Left renal pelvis (tissue), 4 donors: ENCODE measurements around the gene SYK. TPM values are rescaled to one million over a fixed set of nuclear protein-coding genes. Genes with fewer than 3 reads are reported as not detected.
"Not testable (repeated sequence)": the region's sequence is repeated elsewhere in the genome, so short reads cannot be mapped to it uniquely, and the experiment has no call there.

Experiments used
- DNase-seq, 4 donors: peaks; one replicate each; pipeline ENCODE4 v3.0.0-alpha.2; 2013; ENCODE audit warnings: low read depth in 4 of 4, low spot score in 3 of 4
- polyA plus RNA-seq, 4 donors: library from polyadenylated mRNA; unstranded; fragments of 120-200 nt; gene quantifications; one replicate each; pipeline ENCODE4 v1.2.1, GENCODE V29; 2013; ENCODE audit not compliant: insufficient read length in 4 of 4

SYK gene
- polyA plus RNA-seq: 10 to 100 TPM in 3 of 4 donors, 1 to 10 TPM in 1; 9.1 to 29.5 (median 28.5) TPM

DNA sequence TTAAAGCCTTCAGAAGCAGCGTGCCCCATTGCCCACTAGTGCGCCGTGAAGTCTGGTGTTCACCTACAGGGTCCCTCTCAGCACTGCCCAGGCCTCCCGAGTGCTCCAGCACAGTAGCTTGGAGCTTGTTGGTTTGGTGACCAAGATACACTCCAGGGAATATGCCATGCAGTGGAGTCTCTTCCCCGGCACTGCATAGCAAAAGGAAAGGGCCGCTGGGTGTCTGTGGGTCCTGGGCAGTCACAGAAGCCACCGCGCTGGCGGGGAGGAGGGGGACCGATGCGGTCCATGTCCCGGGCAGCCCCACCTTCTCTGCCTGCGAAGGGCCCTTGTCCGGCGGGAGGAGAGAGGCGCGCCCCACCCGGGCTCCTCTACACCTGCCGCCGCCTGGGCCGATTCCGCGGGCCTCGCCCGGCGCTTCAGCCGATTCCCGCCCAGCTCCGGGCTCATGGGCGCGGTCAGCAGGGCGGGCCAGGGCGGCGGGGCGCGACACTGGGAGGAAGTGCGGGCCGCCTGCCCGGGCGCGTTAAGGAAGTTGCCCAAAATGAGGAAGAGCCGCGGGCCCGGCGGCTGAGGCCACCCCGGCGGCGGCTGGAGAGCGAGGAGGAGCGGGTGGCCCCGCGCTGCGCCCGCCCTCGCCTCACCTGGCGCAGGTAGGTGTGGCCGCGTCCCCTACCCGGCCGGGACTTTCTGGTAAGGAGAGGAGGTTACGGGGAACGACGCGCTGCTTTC lies at the start of gene SYK:
SYK (plus strand) TSS at position 579 of the 732 bp plus-strand sequence. CDS start 42,080 bp downstream, outside the sequence.
- DNase-seq: no peak

DNA sequence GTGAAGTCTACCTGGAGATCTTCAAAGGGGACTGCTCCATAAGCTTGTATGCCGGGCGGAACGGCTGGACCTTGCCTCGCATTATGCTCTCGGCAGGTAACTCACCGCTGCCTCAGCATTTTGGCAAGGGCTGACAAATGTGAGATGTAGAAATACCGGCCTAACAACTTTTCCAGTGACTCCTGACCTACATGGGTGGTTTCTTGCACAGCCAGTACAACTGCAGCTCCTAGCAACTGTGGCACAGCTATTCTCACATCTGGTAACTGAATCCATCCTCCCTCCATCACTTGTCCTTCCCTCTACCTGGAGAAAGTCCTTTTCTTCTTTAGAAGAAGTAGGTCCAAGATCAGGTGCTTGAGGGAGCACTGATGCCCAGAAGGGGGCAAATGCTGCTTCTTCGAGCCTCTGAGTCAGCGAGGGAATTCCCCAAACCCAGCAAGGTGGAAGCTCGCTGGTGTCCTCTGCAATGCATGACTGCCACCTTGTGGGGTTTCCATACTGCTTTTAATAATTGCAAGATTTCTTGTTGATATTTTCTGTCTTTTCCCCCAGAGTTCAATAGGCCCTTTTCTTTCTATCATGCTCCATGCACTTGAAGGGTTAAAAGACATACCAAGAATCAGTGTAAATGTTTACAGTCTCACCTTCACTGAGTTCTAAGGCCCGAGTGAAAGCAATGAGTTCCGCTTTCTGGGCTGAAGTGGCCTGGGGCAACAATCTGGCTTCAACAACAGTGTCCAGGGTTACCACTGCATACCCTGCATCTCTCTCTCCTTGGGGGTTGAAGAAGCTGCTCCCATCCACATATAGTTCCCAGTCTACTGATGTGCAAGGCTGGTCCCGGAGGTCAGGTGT lies 45.9 kb upstream of the SYK start:
- peak in 2 of 4 donors; percentile 15 to 26 for DNase-seq

DNA sequence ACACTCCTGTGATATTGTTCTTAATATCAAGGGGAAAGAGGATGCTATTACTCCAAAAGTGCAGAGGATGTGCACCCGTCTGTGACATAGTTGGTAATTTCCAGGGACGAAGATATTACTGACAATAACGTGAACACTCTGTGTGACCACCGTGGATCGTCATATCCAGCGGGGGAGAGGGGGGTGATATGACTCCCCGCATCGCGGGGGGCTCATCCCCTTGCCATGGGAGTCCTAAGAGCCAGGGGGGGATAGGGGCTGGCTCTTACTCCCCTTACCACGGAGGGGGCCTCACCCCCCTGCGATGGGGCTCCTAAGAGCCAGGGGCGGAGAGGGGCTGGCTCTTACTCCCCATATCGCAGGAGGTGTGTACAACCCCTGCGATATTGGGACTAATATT lies 41.0 kb upstream of the SYK start:
- DNase-seq: not testable (repeated sequence)

DNA sequence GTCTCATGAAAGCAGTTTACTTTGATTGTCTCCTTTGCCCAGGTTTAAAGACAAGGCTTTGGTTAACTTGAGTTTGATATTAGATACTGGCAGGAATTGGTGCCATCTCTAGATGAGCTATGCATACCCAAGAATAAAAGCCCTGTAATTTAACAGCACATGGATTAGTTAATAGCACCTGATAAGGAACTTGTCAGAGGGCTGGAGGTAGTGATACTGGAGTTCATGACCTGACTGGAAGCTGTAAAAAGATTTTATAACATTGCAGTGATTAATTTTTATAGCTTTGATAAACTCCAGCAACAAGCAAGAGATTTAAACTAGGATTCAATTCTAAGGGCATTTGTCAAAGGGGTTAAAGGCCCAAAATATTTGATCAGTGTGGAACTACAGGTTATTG lies 34.9 kb upstream of the SYK start:
- DNase-seq: no peak

DNA sequence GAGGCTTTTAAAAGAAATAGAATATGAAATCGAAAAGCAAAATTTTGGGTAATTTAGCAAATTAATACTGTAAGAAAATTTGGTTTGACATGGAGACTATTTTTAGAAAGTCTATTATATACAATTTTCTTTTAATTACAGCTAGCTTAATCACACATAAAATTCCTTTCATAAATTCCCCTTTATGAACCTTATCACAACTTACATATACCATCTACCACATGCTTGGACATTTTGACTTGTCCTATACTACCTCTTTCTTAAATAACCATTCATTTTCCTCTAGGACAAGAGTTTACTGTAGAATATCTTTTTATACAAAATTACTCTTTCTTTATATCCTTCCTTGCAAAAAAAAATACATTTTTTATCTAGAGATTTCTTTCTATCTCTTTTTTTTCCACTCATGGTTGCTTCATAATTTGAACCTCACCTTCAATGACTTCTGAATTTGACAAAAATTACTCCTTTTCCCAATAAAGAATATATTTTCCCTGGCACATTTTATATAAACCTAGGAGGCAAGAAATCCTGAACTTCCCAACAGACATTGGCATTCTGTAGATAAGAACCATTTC lies 34.0 kb upstream of the SYK start:
- no peak for DNase-seq

DNA sequence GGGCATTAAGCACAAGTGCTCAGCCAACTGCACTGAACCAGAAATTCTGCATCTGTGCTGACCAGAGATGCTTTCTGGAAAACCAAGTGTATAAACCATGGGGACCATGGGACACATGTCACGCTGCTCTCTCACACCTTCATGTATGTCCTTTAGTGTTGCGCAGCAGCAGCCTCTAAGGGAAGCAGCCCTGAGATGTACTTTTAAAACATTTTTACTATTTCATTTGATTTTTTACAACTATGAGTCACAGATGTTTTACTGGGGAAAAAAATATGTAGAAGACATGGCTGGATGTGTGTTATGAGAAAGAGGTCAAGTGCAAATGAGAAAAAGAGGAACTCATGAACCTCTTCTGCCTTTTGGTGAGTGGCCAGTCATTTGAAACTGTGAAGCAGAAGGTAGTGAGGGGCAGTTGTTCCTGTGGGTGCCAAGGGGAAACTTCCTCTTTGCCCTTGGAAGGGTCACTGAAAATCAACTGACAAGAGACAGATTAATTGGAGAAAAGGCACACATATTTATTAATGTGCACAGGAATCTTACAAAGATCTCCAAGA lies 31.4 kb upstream of the SYK start:
- no peak for DNase-seq

DNA sequence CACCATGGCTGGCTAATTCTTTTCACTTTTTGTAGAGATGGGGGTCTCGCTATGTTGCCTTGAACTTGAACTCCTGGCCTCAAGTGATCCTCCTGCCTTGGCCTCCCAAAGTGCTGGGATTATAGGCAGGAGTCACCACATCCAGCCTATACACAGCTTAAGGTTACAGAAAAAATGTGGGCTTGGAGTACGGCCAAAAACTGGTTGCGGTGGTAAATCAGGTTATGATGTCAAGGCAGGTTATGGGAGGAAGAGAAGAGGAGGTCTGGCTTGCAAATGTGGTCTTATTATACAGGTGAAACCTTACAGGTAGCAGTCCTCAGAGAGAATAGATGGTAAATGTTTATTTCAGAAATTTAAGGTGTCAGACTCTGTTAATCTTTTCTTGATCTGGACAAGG lies 30.7 kb upstream of the SYK start:
- no peak for DNase-seq

DNA sequence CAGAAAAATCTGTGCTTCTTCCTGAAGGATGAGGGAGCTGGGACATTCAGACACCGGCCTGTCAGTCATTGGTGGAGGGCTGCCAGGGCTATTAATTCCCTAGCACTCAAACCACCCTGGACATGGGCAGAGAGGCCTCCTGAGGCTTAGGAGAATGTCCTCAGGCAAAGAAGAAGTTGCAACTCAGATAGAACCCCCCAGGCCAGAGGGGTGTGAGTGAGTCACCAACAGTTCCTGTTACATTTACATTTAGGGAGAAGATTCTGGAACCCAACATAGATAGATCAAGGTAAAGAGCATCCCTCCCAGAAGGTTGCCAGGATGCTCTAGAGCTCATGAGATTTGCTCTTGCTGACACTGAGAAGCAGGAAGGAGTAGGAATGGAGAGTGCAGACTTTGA lies 29.2 kb upstream of the SYK start:
- no peak for DNase-seq

DNA sequence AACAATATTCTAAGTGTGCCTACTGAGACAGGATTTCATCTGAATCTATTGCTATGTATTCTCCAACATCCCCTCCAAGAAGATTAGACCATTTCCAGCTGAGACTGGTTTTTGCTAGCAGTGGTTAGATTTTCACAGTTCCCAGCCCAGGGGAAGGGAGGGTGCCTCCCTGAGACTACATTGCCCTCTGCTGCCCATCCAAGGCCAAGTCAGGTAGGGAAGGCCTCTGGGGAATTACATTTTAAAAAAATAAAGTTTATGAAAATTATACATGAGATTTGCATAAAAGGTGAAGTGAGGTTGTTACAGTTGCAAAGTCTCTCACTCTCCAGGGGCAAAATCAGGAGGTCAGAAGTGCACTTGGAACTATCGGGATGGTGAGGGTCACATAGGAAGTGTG lies 28.0 kb upstream of the SYK start:
- no peak for DNase-seq

DNA sequence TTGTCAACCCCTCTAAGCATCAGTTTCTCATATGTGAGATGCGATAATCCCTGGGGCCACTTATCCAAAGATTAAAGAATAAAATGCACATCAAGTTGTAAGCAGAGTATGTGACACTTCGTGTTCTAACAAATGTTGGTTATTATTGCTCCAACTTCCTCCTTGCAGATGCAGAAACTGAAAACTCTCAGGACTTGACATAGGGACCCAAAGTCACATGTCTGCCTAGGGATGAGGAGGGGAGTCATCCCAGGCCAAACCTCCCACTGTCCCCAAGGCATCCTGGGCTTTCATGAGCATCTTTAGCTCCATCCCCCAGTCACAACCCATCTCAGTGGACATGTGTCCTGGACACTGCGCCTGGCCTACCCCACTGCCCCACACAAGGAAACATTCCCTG lies 27.5 kb upstream of the SYK start:
- DNase-seq: no peak

DNA sequence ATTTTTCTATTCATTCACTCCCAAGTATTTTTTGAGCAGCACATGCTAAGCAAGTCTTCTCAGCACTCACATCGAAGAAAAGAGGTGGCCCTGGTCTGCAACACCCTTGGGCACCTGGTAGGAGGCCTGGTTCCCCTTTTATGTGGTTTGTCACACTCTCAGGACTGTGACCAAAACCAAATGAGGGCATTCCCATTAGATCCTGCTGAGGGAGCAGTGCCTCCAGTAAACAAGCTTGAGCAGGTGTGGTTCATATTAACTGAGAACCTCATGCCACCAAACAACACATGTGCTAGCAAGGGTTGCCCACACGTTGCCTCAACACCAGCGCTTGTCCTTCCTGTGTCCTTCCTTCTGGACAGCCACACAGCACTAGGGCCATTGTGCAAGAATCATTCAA lies 26.9 kb upstream of the SYK start:
- no peak for DNase-seq

DNA sequence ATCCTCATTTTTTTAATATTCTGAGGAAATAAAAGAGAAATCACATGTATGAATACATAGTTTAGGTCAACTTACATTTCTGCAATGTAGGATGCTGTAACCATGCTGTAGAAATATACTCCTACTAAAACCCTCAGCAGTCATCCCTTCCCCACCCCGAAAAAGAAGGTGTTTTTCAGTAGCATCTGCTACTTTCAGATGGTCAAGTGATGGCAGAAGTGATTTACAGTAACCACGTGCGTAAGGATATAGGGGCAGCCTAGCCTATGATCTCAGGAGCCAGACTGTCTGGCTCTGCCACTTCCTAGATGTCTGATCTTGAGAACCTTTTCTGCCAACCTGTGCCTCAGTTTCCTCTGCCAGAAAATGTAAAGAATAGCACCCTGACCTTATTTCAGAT lies 26.0 kb upstream of the SYK start:
- DNase-seq: no peak

DNA sequence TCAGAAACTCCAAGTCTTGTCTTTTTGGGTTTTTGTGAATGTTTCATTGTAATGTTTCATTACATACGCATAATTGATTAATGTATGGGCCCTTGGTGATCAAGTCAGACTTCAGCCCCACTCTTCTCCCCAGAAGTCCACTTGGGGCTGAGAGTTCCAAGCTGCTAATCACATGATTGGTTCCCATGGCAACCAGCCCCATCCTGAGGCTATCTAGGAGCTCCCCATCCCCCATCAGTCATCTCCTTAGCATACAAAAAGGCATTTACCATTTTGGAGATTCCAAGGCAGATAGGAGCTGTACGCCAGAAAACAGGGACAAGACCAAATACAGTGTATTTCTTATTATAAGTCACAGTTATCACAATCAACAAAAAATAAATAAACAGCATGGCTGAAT lies 22.9 kb upstream of the SYK start:
- DNase-seq: no peak

DNA sequence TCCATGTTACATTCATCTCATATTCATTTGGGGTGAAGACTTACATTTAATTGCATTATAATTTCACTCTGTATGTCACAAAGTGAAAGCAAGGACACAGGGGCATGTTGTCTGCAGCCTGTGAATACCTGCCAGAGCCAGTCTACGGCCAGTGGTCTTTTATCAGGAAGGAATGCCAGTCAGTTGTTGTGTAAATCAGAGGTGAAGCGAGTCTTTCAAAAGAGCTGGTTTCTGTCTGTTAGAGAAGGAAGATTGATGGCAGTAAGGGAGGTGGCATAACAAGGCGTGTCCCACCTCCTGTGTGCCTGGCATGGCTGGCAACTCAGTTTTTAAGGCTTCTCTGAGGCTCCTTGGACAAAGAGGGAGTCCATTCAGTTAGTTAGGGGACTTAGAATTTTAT lies 18.1 kb upstream of the SYK start:
- DNase-seq: no peak

DNA sequence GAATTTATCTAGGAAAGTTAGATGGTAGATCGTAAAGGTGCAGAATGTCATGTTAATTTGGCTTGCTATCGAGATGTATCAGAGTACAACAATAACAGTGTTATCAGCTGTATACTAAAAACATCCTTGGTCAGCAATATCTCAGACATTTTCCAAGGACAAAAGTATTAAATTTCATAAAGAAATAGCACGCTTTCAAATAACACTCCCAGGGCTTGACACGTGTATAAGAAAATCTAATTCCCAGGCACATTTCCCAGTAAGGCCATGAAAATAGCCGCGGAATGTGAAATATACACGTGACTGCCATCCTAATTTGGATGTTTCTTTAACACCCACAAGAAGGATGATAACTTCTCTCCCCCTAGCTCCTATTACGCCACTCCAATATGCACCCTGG lies 17.7 kb upstream of the SYK start:
- no peak for DNase-seq

DNA sequence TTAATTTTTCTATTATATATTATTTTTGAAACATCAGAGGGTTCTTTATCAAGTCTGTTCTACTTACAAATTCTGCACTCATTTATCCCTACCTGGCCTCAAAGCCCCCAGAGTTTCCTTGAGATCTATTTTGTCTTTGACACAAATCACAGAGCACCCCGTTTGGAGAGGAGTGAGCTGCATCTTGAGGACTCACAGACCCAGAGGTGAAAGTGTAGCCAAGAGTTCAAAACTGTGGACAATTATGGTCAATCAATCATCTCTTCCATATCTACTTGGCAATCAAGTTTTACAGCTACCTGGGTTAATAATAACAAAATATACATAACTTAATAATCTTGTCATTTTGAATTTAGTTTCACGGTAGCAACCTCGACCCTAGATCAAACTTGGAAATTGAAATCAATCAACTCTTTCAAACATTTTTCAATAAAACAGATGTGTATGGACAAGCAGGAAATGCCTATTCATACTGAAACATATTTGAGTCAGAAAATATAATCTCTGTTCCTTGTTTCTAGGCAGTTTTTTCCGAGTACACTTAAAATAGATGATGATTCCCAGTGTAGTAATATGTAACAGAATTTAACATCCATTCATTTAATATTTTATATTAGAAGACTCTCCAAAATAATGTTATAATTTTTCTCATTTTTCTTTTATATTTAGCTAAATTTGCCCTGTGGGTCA lies 13.7 kb upstream of the SYK start:
- DNase-seq: no peak

DNA sequence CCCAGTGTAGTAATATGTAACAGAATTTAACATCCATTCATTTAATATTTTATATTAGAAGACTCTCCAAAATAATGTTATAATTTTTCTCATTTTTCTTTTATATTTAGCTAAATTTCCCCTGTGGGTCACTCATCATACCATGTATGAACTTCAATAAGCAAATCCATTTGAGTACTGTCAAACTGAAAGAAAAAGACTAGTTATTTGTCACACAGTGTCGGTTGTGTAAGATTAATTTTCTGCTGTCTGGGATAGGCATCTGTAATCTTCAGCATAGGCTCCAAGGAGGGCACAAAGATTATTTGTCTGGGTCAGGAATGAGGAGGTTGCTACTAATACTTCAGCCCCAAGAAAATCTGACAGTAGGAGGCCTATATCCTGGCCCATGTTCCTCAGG lies 13.1 kb upstream of the SYK start:
- not testable (repeated sequence) for DNase-seq

DNA sequence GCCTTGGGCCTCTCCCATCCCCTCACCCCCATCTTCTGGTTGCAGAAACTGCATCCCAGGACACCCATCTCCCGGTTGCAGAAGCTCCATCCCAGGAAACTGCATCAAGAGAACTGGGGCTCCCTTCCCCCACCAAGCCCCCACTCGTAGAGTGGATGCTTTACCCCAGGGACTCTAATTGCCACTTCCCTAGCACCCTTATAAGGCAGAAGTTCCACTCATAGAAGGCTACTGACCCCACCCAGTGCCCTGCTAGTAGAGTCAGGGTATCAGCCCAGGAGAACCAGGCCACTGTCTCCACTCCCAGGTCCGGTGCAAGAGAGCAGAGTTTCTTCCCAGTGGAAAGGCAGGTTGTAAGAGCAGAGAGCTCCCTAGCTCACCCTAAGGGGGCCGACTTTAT lies 12.2 kb upstream of the SYK start:
- no peak for DNase-seq

DNA sequence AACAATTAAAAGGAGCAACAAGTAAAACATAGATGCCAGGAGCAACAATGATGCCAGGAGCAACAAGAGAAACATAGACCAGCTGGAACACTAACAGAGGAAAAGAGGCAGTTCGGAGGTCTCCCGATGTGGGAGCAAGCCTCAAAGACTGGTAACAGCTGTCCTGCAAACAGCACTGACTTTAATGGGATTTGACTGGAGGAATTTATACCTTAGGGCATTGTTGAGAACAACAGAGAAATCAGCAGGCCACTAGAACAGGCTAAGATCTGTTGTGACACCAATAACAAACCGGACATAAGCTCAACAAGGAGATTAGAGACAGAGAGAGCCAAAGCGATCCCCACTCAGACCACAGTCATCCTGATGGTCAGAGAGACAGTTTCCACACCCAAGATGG lies 11.8 kb upstream of the SYK start:
- DNase-seq: no peak

DNA sequence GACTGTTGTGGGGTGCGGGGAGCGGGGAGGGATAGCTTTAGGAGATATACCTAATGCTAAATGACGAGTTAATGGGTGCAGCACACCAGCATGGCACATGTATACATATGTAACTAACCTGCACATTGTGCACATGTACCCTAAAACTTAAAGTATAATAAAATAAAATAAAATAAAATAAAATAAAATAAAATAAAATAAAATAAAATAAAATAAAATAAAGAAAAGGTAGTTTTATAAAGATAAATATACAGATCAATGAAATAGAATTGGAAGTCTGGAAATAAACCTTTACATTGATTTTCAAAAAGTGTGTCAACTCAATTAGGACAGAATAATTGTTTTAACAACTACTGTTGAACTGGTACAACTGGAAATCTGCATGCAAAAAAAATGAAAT lies 8.6 kb upstream of the SYK start:
- DNase-seq: not testable (repeated sequence)

DNA sequence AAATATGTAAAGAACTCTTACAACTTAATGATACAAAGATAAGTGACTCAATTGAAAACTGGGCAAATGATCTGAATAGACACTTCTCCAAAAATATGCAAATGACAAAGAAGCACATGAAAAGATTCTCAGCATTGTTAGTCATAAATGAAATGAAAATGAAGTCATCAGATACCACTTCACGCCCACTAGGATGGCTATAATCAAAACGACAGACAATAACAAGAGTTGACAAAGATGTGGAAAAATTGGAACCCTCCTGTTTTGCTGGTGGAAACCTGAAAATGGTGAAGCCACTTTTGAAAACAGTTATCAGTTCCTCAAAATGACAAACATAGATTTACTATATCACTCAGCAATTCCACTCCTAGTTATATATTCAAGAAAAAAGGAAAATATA lies 7.9 kb upstream of the SYK start:
- no peak for DNase-seq
